LNCaP clone FGC (cell line): Measurements from ENCODE around the gene TMEM117.

Experiments used
- DNase-seq: peaks from one replicate; pipeline ENCODE4 v3.0.0-alpha.2; 2011; ENCODE audit warnings: low read depth
- H3K4me3 ChIP-seq: 2 replicates; pipeline ENCODE4 v1.5.1; 2011; ENCODE audit warnings: mild to moderate bottlenecking, low read depth, low read length, control low read depth
- TF ChIP-seq, protein P1 (sequence below): IDR thresholded peaks from 2 replicates; pipeline ENCODE4 v1.5.1; 2012; ENCODE audit warnings: mild to moderate bottlenecking; ENCODE audit not compliant: control insufficient read depth, insufficient read depth; ENCODE audit errors: extremely low read depth

TMEM117 gene

DNA sequence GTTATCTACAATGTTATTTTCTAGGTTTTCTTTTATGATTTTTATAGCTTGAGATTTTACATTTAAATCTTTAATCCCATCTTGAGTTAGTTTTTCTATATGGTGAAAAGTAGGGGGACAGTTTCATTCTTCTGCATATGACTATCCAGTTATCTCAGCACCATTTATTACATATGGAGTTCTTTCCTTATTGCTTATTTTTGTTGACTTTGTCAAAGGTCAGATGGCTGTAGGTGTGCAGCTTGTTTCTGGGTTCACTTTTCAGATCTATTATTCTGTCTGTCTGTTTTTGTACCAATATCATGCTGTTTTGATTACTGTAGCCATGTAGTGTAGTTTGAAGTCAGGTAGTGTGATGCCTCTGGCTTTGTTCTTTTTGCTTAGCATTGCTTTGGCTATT lies 477.3 kb downstream of the TMEM117 start:
- DNase-seq: no peak
- TF ChIP-seq, protein P1, sequence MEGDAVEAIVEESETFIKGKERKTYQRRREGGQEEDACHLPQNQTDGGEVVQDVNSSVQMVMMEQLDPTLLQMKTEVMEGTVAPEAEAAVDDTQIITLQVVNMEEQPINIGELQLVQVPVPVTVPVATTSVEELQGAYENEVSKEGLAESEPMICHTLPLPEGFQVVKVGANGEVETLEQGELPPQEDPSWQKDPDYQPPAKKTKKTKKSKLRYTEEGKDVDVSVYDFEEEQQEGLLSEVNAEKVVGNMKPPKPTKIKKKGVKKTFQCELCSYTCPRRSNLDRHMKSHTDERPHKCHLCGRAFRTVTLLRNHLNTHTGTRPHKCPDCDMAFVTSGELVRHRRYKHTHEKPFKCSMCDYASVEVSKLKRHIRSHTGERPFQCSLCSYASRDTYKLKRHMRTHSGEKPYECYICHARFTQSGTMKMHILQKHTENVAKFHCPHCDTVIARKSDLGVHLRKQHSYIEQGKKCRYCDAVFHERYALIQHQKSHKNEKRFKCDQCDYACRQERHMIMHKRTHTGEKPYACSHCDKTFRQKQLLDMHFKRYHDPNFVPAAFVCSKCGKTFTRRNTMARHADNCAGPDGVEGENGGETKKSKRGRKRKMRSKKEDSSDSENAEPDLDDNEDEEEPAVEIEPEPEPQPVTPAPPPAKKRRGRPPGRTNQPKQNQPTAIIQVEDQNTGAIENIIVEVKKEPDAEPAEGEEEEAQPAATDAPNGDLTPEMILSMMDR: no peak
- H3K4me3 ChIP-seq: no peak overlapping the region

DNA sequence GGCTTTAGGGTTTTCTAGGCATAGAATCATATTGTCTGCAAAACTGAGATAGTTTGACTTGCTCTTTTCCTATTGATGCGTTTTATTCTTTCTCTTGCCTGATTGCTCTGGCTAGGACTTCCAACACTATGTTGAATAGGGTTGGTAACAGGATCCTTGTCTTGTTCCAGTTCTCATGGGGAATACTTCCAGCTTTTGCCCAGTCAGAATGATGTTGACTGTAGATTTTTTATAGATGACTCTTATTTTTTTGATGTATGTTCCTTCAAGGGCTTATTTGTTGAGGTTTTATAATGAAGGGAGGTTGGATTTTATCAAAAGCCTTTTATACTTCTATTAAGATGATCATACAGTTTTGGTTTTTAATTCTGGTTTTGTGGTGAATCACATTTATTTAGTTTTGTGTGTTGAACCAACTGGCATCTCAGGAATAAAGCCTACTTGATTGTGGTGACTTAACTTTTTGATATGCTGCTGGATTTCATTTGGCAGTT lies 478.2 kb downstream of the TMEM117 start:
- no peak for DNase-seq
- H3K4me3 ChIP-seq: no peak overlapping the region
- TF ChIP-seq, protein P1: no peak

DNA sequence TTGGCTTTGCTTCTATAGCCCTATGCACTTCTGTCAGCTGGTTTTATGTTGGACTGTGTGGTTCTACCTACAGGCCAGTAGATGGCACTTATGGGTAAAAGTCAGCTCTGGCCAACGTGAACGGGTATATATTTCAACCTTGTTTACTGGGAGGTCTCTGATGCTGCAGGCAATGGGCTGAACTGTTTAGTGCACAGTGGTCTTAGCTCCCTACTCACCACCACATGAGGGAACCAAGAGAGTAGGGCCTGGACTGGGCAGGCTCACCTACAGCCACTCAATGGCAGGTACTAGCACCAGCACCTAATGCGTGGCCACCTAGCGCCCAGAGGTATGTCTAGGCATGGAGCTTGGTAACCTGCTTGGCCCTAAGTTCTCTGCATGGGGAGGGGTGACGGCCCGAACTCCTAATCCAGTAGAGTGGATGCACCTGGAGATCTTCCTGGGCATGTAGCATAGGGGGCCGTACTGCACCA lies 481.8 kb downstream of the TMEM117 start:
- peak; percentile 8 for DNase-seq
- TF ChIP-seq, protein P1: peak; percentile 78
- no peak overlapping the region for H3K4me3 ChIP-seq

DNA sequence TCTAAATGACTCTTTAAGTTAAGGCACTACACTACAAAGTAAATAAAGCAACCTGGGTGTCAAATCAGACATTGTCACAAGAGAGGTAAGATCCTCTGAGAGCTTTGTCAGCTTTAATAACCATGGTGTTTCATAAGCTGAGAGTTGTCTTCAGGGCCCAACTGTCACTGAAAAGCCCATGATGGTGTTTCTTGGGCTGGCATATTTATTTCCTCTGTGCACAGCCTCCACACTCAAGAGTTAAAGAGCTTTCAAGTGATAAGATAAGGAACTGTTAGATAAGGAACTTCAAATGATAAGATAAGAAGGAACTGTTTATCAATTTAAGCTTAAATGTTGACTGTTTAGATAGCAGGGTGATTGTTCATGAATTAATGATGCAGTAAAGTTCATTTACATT lies 495.4 kb downstream of the TMEM117 start:
- no peak for DNase-seq
- TF ChIP-seq, protein P1: no peak
- no peak overlapping the region for H3K4me3 ChIP-seq

DNA sequence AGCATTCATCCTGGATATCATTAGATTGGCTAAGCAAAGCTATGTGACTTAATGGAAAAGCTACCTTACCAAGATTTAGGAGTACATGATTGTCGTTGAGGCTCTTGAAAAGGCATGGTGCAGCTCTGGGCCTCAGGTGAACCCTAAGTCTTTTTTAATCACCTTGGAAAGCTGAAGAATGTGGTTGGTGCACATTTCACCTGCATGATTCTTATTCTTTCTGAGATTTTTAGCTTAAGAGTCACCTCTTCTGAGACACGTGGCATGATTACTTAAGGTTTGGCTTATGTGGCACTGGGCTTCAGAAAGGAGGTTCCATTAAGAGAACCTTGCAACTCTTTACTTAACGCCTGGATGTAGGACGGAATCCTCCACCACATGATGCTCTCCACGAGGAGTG lies 498.5 kb downstream of the TMEM117 start:
- TF ChIP-seq, protein P1: no peak
- DNase-seq: no peak
- H3K4me3 ChIP-seq: no peak overlapping the region

DNA sequence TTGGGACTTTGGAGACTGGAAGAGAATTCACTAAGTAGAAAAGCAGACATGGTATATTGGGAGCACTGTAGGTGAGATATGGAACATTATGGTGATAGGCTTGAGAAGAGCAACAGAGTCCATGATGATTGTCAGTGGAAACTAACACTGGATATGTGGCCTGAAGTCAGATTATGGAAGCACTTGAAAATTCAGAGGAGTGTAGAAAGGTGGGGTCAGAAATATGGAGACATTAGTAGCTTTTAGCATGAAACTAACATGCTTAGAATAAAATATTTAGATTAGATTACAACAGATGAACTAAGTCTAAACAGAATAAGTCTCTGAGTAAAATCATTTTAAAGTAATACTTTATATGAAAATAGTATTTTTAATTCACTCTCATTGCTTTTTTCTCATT lies 499.1 kb downstream of the TMEM117 start:
- no peak overlapping the region for H3K4me3 ChIP-seq
- no peak for DNase-seq
- TF ChIP-seq, protein P1: no peak

DNA sequence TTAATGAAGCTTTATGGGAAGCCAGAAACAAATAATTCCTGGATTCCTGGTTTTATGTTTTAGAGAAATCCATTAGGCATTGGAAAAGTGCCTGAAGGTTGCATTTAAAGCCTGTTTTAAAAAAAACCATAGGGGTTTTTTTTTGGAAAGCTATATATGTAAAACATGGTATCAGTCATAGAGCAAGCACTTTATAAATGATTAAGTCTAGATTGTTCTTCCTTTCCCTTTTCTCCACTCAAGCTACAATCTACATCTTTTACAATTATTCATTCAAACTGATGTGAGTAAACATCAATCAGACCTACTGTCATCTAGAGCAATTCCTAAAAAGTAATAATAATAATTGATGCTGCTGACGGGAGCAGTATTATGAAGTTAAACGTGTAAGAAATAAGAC lies 500.7 kb downstream of the TMEM117 start:
- H3K4me3 ChIP-seq: no peak overlapping the region
- TF ChIP-seq, protein P1: no peak
- DNase-seq: no peak
